ENCODE results near the gene SGK1.

SGK1 gene

GRCh38 chr6:134295953-134296553 is 21.9 kb downstream of the SGK1 start:
- H3K4me2 ChIP-seq (ENCODE audit: low read length) = no peak overlapping the region
- no peaks in the 10 kb centered on the region for H3K36me3 ChIP-seq (ENCODE audit: insufficient read depth, low read length)
- H3K79me2 ChIP-seq (ENCODE audit: insufficient read depth, low read length) = no peaks in the 10 kb centered on the region
- H3K4me1 ChIP-seq (ENCODE audit: insufficient read depth, low read length, severe bottlenecking) = no peaks in the 10 kb centered on the region
- H3K9ac ChIP-seq (ENCODE audit: low read length) = no peak overlapping the region
- H4K20me1 ChIP-seq (ENCODE audit: insufficient read depth, low read length) = no peaks in the 10 kb centered on the region
- no peak overlapping the region for H3K4me3 ChIP-seq (ENCODE audit: low read depth, low read length, poor library complexity, severe bottlenecking)
- H3K9me3 ChIP-seq (ENCODE audit: low read length) = no peaks in the 10 kb centered on the region
- no peaks in the 10 kb centered on the region for H3F3A ChIP-seq (ENCODE audit: insufficient read depth, low read length)
- no peak overlapping the region for H3K27ac ChIP-seq (ENCODE audit: low read depth, low read length, poor library complexity, severe bottlenecking)
- no peaks in the 10 kb centered on the region for H3K9me2 ChIP-seq (ENCODE audit: low read depth, low read length)
- TF ChIP-seq EZH2 (IDR thresholded peaks at IDR 0.05; ENCODE audit: borderline replicate concordance, low read length) (no peak), CTCF (IDR thresholded peaks at IDR 0.05; ENCODE audit: low read length) (no peak)
- no peaks in the 10 kb centered on the region for H3K27me3 ChIP-seq (ENCODE audit: insufficient read depth, low read length)
- H2AFZ ChIP-seq (ENCODE audit: low read length) = no peak overlapping the region

GRCh38 chr6:134293659-134294161 is 24.2 kb downstream of the SGK1 start:
- no peaks in the 10 kb centered on the region for H4K20me1 ChIP-seq (ENCODE audit: insufficient read depth, low read length)
- H3K4me1 ChIP-seq (ENCODE audit: insufficient read depth, low read length, severe bottlenecking) = no peaks in the 10 kb centered on the region

GRCh38 chr6:134291156-134291555 is 26.8 kb downstream of the SGK1 start:
- Histone ChIP-seq H3K27me3 (ENCODE audit: insufficient read depth, low read length) (no peaks in the 10 kb centered on the region), H3K27ac (ENCODE audit: low read depth, low read length, poor library complexity, severe bottlenecking) (no peak overlapping the region), H3K4me3 (ENCODE audit: low read depth, low read length, poor library complexity, severe bottlenecking) (no peak overlapping the region), H3F3A (ENCODE audit: insufficient read depth, low read length) (no peaks in the 10 kb centered on the region), H3K9me2 (ENCODE audit: low read depth, low read length) (no peaks in the 10 kb centered on the region), H3K36me3 (ENCODE audit: insufficient read depth, low read length) (no peaks in the 10 kb centered on the region), H3K9ac (ENCODE audit: low read length) (no peak overlapping the region), H4K20me1 (ENCODE audit: insufficient read depth, low read length) (no peaks in the 10 kb centered on the region), H3K9me3 (ENCODE audit: low read length) (no peaks in the 10 kb centered on the region), H3K79me2 (ENCODE audit: insufficient read depth, low read length) (no peaks in the 10 kb centered on the region), H3K4me1 (ENCODE audit: insufficient read depth, low read length, severe bottlenecking) (no peaks in the 10 kb centered on the region), H2AFZ (ENCODE audit: low read length) (no peak overlapping the region), H3K4me2 (ENCODE audit: low read length) (no peak overlapping the region)
- no peak for TF ChIP-seq EZH2 (IDR thresholded peaks at IDR 0.05; ENCODE audit: borderline replicate concordance, low read length)

More at GRCh38 chr6:134293659-134294161, 24.2 kb downstream of the SGK1 start:
- H3K27ac ChIP-seq (ENCODE audit: low read depth, low read length, poor library complexity, severe bottlenecking) = no peak overlapping the region
- H3F3A ChIP-seq (ENCODE audit: insufficient read depth, low read length) = no peaks in the 10 kb centered on the region
- no peaks in the 10 kb centered on the region for H3K36me3 ChIP-seq (ENCODE audit: insufficient read depth, low read length)
- H3K4me2 ChIP-seq (ENCODE audit: low read length) = no peak overlapping the region
- H3K79me2 ChIP-seq (ENCODE audit: insufficient read depth, low read length) = no peaks in the 10 kb centered on the region
- H3K9ac ChIP-seq (ENCODE audit: low read length) = no peak overlapping the region
- no peak overlapping the region for H2AFZ ChIP-seq (ENCODE audit: low read length)
- H3K27me3 ChIP-seq (ENCODE audit: insufficient read depth, low read length) = no peaks in the 10 kb centered on the region
- TF ChIP-seq CTCF (IDR thresholded peaks at IDR 0.05; ENCODE audit: low read length) (no peak), EZH2 (IDR thresholded peaks at IDR 0.05; ENCODE audit: borderline replicate concordance, low read length) (no peak)
- no peaks in the 10 kb centered on the region for H3K9me2 ChIP-seq (ENCODE audit: low read depth, low read length)
- no peak overlapping the region for H3K4me3 ChIP-seq (ENCODE audit: low read depth, low read length, poor library complexity, severe bottlenecking)
- no peaks in the 10 kb centered on the region for H3K9me3 ChIP-seq (ENCODE audit: low read length)

- TF ChIP-seq CTCF (IDR thresholded peaks at IDR 0.05; ENCODE audit: low read length) (no peak), EZH2 (IDR thresholded peaks at IDR 0.05; ENCODE audit: borderline replicate concordance, low read length) (no peak)
- H3K9ac ChIP-seq (ENCODE audit: low read length) = no peak overlapping the region
- no peaks in the 10 kb centered on the region for H3K36me3 ChIP-seq (ENCODE audit: insufficient read depth, low read length)
- no peaks in the 10 kb centered on the region for H4K20me1 ChIP-seq (ENCODE audit: insufficient read depth, low read length)
- no peak overlapping the region for H3K4me2 ChIP-seq (ENCODE audit: low read length)
- no peaks in the 10 kb centered on the region for H3K4me1 ChIP-seq (ENCODE audit: insufficient read depth, low read length, severe bottlenecking)
- H3K4me3 ChIP-seq (ENCODE audit: low read depth, low read length, poor library complexity, severe bottlenecking) = no peak overlapping the region
- no peaks in the 10 kb centered on the region for H3K9me3 ChIP-seq (ENCODE audit: low read length)
- H3K9me2 ChIP-seq (ENCODE audit: low read depth, low read length) = no peaks in the 10 kb centered on the region
- no peak overlapping the region for H3K27ac ChIP-seq (ENCODE audit: low read depth, low read length, poor library complexity, severe bottlenecking)
- no peaks in the 10 kb centered on the region for H3K27me3 ChIP-seq (ENCODE audit: insufficient read depth, low read length)
- H3F3A ChIP-seq (ENCODE audit: insufficient read depth, low read length) = no peaks in the 10 kb centered on the region
- no peaks in the 10 kb centered on the region for H3K79me2 ChIP-seq (ENCODE audit: insufficient read depth, low read length)
- H2AFZ ChIP-seq (ENCODE audit: low read length) = no peak overlapping the region
These were observed 28.7 kb downstream of the SGK1 start for GRCh38 chr6:134289204-134289575.
